H1 (cell line): Measurements from ENCODE around the gene GAST. TPM values are rescaled to one million over a fixed set of nuclear protein-coding genes. Genes with fewer than 3 reads are reported as not detected.

ENCODE experiments used
- CTBP2 ChIP-seq: IDR thresholded peaks from 2 replicates; pipeline ENCODE4 v1.7.0; 2011; ENCODE audit warnings: borderline replicate concordance, mild to moderate bottlenecking, moderate library complexity, mixed read lengths, low read length; ENCODE audit not compliant: insufficient read depth, insufficient read length
- SRF ChIP-seq: IDR thresholded peaks from 2 replicates; pipeline ENCODE4 v1.6.1; 2011; ENCODE audit warnings: mild to moderate bottlenecking, low read depth, low read length, moderate library complexity
- polyA plus RNA-seq, 7 experiments: library from polyadenylated mRNA; depleted of rRNA in 3 of 7; stranded (reverse) in 5 of 7; unstranded in 2 of 7; fragments of >200 nt in 5 of 7; fragments of 200-250 nt in 2 of 7; gene quantifications; 1 replicate in 5 of 7; 2 replicates in 1 of 7; 4 replicates in 1 of 7; pipeline versions ENCODE4 v1.2.1 to v1.2.3, GENCODE V29; 2011 to 2013; ENCODE audit warnings: missing spikeins in 2 of 7, mixed read lengths in 2 of 7
- total RNA-seq: library from RNA; stranded (reverse); fragmentation: NEBNext Ultra II Directional; extraction: Animal tissue kit (Norgen Biotek cat#: 25700); gene quantifications from 2 replicates; pipeline ENCODE4 v1.2.1, GENCODE V29; 2021

GAST gene
- total and polyA plus RNA-seq, 2 of the 8 experiments (the other 6 are each of a cell fraction or from before 2014, with no cell fraction given): not detected

DNA sequence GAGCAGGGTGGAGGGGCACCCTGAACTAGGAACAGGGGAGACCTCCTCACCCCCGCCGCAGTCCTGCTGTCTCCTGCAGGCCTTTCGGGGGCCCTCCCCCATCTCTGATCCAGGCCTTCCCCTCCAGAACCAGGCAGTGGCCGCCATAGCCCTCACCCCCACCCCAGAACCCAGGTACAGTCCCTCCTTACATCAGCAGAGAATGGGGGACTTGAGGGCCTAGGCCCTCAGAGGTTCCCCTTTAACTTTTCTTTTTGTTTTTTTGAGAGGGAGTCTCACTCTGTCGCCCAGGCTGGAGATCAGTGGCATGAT lies 26.6 kb downstream of the GAST start (continued):
- TF ChIP-seq CTBP2 (no peak), SRF (no peak)
